H4 (cell line): ENCODE measurements around the gene MAP3K12. TPM values are rescaled to one million over a fixed set of nuclear protein-coding genes. Genes with fewer than 3 reads are reported as not detected.
"Not testable (repeated sequence)": the region's sequence is repeated elsewhere in the genome, so short reads cannot be mapped to it uniquely, and the experiment has no call there.

ENCODE experiments used
- DNase-seq: peaks from one replicate; pipeline ENCODE4 v3.0.0-alpha.2; 2015; ENCODE audit warnings: low spot score
- total RNA-seq: library from RNA; depleted of rRNA; stranded (reverse); fragments of >200 nt; shearing (Covaris generic); gene quantifications from 2 replicates; pipeline ENCODE4 v1.2.3, GENCODE V29; 2014; rRNA removed

Gene MAP3K12, protein sequence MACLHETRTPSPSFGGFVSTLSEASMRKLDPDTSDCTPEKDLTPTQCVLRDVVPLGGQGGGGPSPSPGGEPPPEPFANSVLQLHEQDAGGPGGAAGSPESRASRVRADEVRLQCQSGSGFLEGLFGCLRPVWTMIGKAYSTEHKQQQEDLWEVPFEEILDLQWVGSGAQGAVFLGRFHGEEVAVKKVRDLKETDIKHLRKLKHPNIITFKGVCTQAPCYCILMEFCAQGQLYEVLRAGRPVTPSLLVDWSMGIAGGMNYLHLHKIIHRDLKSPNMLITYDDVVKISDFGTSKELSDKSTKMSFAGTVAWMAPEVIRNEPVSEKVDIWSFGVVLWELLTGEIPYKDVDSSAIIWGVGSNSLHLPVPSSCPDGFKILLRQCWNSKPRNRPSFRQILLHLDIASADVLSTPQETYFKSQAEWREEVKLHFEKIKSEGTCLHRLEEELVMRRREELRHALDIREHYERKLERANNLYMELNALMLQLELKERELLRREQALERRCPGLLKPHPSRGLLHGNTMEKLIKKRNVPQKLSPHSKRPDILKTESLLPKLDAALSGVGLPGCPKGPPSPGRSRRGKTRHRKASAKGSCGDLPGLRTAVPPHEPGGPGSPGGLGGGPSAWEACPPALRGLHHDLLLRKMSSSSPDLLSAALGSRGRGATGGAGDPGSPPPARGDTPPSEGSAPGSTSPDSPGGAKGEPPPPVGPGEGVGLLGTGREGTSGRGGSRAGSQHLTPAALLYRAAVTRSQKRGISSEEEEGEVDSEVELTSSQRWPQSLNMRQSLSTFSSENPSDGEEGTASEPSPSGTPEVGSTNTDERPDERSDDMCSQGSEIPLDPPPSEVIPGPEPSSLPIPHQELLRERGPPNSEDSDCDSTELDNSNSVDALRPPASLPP
- total RNA-seq: 9.1 and 14.3 TPM in 2 replicates

DNA sequence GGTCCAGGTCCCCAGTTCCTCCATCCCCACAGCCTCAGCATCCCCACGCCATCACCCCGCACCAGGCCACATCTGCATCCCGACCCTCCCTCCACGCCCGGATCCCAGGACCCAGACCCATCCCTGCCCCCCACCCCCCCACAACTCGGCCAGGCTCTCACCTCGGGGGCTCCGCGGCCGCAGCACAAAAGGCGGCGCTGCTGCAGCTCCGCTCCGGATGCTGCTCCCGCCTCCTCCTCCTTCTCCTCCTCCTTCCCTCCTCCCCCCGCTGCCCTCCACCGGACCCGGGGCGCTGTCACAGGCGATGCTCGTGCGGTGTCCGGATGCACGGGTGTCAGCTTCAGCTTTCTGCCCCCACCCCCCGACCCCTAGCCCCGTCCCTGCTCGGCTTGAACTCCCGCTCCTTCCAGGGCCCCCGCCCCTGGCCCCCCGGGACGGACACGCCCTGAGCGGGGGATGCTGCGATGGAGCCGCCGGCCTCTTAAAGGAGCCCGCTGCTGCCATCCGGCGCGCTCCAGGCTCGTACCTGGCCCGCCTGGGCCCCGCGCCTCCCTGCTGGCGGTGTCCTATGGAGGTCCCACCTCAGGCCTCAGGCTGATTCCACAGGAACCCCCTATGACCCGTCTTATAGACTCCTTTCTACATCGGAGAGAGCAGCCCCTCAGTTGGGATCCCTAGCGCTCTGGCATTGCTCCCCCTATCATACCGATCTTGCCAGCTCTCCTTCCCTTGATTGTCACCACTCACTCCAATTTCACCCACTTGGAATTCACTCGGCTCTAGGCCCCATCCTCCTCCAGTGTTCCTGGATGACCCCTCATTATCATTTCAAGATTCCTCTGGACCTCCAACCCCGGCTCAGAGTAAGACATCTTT, at the start of gene MAP3K12:
Gene MAP3K12, minus strand, starts transcription at position 193 of the 876 bp plus-strand sequence. CDS start 12,067 bp downstream, outside the sequence.
- peak; percentile 68 for DNase-seq

DNA sequence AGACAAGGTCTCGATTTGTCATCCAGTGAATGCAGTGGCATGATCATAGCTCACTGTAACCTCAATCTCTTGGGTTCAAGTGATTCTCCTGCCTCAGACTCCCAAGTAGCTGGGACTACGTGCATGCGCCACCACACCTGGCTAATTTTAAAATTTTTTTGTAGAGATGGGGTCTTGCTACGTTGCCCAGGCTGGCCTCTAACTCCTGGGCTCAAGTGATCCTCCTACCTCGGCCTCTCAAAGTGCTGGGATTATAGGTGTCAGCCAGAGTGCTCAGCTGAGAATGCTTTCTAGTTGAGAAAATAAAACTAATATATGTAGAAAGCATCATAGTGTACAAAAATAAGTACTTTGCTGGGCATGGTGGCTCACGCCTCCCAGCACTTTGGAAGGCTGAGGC, 49.1 kb upstream of the MAP3K12 start:
- not testable (repeated sequence) for DNase-seq

DNA sequence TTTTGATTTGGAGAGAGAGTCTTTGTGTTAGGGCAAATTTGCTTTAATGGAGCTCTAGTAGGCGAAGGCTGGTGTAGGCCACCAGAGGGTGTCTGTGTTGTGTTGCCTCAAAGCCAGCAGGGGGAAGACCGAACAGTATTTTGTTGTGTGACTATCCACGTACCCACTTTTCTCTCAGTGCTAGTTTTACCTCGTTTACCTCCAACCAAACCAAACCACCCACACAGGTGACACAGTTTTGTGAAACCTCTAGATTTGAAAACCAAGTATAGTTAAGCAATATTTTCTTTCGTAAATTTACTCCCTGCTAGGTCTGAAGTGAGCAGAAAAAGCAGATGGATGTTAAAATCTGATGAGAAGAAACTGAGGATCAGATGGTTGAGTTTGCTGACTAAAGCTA, 44.3 kb upstream of the MAP3K12 start:
- DNase-seq: peak; percentile 54

DNA sequence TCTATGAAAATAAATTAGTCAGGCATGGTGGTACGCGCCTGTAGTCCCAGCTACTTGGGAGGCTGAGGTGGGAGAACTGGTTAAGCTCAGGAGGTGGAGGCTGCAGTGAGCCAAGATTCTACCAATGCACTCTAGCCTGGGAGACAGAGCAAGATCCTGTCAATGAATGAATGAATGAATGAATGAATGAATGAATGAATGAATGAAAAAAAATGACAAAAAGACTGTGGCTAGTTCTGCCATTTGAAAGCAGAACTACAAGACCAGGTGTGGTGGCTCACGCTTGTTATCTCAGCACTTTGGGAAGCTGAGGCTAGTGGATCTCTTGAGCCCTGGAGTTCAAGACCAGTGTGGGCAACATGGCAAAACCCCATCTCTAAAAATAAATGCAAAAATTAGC, 40.3 kb upstream of the MAP3K12 start:
- no peak for DNase-seq

DNA sequence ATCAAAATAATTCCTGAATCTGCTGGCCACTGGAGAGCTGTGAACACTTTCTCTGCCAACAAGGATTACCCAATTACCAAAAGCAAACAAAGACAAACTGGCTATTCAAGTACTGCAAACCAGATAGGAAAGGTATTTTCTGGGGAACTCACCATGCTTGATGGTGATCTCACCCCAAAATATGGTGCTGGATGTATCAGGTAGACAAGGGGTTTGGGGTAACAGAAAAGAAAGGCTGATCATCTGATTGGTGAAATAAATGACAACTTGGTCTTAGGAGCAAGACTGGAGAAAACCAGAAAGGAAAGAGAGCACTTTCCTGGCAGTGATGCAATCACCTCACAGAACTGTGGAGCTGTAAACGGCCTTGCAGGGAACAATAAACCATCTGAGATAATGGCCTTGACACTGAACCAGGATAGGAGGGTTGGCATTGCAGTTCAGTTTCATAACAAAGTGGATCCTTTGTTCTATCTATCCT, 39.0 kb upstream of the MAP3K12 start:
- DNase-seq: peak; percentile 53

DNA sequence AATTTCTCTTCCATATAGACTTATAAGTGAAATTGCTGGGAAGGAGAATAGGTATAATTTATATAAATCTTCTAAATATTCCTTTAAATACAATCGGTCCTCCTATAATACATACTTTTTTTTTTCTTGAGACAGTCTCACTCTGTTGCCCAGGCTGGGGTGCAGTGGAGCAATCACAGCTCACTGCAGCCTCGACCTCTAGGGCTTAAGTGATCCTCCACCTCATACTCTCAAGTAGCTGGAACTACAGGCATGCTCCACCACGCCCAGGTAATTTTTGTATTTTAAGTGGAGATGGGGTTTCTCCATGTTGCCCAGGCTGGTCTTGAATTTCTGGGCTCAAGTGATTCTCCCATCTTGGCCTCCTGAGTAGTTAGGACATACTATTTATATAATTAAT, 37.7 kb upstream of the MAP3K12 start:
- DNase-seq: no peak

DNA sequence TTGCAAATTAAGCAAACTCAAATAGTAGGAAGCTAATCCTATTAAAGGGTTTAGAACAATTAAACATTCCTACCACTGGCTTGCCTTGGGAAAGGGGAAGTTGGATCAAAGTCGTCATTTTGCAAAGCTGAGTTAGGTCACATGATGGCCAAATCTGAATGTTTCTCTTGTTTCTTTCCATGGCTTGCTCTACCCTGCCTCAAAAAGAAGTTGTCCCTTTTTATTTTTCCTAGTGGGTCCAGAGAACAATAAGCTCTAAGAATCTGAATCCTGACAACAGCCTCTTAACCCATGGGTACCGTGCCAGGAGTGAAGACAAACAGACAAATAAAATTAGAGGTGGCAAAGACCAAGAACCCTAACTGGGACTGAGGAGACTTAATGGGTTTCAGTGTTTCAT, 34.2 kb upstream of the MAP3K12 start:
- no peak for DNase-seq

DNA sequence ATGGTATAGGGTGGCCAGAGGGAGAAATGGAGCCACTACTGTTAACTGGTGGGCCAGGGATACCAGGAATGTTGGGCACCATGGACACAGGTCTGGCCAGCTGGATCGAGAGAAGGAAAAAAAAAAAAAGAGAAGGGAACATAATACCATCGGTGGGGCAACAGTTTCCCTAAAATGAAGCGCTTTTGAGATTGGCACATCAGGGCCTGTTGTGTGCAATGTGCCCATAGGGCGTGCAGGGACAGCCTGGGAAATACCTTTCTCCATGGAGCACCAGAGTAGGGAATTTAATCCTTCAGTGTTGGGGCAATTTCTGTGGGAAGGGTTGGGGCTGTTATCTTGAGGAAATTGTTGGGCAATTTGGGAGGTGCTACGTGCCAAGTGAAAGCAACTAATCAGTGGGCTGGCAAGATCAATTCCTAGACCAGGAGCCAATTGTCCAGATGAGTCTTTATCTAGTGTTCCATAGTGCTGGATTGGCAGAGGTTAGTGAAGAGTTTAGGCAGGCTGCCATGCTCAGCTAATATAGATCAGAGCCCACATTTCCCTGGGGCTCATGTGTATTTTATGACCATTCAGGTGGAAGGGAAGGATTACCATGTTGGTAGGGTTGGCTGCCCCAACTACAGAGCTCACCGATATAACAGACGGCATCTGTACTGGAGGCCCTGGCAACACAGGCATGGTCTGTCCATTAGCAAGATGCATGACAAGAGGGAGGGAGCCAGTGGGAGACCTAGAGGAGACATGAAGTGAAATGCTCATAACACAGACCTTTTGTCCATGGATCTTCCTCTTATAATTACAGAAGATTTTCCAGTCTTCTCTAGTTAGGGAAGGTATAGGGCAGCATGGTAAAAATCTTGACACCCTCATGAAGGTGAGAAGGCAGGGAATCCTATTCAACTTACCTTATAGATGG, 33.5 kb upstream of the MAP3K12 start:
- no peak for DNase-seq

DNA sequence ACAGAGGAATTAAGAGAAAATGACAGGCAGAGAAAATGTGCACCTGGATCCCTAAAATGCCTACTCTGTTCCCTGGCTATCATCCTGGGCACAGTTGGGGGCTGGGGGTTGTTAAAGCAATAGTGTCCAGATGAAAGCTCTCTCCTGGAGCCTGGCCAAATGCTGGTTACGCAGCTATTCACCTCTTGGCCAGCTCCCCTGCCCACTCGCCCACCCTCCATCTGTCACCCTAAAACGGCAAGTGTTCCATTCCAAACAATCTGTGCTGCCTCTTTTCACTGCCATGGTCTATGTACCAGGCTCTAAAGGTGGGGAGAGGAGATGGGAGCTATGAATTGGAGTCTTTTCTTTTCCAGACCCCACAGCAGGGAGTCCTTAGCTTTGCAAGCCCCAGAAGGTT, 32.8 kb upstream of the MAP3K12 start:
- no peak for DNase-seq

DNA sequence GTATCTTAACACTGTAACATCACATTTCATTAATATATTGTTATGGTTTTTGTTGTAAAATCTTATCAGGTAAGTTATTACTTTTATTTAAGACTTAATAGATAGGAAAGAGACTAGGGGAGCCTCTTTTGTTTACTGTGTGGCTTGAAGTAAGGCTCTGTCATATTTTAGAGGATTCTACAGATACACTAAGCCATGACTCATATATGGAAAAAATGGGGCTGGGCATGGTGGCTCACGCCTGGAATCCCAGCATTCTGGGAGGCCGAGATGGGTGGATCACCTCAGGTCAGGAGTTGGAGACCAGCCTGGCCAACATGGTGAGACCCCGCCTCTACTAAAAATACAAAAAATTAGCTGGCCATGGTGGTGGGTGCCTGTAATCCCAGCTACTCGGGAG, 31.7 kb upstream of the MAP3K12 start:
- no peak for DNase-seq

DNA sequence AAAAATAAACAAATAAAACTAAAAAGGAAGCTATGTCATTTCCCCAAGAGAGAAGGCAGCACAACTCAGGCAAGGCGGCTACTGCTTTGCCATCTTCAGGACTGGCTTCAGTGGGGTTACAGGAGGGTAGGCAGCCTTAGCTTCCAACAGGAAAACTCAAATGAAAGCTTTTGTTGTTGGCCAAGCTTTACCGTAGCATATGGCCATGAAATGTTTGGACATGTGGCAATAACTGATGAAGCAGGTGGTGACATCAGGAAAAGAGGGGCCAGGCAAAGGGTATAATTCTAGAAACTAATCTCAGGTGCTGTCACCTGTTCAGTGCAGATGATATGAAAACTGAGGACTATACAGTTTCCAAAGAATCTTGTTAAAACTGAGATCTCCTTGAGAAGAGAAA, 30.8 kb upstream of the MAP3K12 start:
- no peak for DNase-seq

DNA sequence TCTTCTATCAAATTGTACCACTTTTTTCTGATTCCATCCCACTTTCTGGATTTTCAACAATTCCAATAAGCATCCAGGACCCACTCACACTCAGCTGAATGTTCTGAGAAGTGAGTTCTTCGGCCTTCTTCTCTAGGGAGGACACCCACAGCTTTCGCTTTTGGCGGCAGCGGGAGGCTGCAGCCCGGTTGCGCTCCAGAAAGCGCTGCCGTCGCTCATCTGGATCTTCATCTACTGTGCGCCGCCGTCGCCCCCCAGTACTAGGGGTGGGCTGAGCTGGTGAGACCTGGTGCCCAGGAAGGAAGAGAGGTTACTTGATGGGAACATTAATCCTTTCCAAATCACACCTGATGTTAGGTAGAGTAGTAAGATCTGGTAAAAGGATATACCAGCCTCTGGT, 25.2 kb upstream of the MAP3K12 start:
- no peak for DNase-seq

DNA sequence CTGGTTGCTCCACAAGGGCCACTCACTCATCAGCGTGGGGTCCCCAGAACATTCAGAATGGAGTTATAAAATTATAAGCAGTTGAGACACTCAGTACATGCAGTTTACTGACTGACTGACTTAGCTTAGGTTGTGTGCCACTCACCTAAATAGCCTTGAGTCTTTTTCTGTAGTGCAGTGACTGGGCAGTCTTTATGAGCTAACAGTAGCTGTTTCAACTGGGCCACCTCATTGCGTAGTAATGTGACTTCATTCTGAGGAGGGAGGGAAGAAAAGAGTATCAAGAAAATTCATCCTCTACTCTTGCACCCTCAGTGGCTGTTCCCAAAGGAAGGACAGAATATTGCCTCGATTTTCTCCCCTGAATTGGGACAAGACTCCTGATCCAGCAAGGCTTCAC, 23.9 kb upstream of the MAP3K12 start:
- no peak for DNase-seq

DNA sequence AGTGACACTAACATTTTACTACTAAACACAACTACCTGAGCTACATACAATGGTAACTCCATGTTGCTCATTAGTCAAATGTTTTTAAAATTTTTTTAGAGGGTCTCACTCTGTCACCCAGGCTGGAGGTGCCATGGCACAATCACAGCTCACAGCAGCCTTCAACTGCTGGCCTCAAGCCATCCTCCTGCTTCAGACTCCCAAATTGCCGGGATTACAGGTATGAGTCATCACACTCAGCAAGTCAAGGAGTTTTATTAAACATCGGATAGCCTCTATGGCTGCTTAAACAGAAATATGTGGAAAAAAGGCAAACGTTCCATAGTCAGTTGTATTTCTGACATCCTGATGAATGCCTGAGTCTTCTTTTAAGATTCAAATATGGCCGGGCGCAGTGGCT, 19.1 kb upstream of the MAP3K12 start:
- DNase-seq: no peak

DNA sequence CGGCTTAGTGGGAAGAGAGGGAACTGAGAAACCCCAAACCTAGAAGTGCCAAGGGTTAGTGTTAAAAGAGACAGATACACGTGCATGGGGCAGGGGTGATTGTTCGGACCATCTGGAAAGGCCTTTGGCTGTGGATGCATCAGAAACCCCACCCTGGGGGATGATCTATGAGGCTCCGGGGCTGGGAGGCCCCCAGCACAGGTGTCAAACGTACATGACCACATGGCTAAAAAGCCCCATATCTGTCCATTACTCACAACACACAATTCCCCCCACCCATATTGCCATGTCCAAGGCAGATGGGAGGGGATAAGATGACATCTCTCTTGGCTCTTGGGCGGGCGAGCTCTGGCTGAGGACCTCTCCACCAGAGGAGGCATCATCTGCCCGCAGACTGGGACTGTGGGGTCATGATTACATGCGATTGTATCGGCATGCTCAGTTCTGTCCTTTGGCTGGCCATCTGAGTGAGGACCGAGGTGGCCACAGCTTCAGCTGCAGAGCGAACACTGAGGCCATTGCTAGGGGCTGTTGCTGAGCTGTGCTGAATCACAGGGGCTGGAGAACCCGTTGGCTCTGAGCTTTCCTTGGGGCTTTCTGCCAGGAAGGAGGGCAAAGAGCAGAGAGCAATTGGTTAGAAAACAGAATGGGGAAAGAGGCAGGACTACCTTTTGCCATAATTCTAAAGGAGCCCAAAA, 17.6 kb upstream of the MAP3K12 start:
- no peak for DNase-seq

DNA sequence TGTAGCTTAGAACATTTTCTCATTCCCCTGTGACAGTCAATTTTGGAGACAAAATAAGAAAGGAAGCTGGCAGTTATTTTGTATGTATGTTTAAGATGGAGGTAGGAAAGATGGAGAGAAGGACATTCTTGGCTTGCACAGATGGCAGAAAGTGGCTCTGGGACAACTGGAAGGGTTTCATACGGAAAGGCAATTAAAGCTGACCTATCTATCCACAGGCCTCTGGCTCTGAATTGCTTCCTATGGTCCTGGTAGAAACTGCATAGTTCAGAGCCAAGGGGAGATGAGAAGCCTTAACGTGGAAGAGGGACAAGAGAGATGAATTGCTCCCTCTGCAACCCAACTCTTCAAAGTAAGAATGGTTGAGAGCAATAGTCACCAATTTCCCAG, 16.0 kb upstream of the MAP3K12 start:
- no peak for DNase-seq

DNA sequence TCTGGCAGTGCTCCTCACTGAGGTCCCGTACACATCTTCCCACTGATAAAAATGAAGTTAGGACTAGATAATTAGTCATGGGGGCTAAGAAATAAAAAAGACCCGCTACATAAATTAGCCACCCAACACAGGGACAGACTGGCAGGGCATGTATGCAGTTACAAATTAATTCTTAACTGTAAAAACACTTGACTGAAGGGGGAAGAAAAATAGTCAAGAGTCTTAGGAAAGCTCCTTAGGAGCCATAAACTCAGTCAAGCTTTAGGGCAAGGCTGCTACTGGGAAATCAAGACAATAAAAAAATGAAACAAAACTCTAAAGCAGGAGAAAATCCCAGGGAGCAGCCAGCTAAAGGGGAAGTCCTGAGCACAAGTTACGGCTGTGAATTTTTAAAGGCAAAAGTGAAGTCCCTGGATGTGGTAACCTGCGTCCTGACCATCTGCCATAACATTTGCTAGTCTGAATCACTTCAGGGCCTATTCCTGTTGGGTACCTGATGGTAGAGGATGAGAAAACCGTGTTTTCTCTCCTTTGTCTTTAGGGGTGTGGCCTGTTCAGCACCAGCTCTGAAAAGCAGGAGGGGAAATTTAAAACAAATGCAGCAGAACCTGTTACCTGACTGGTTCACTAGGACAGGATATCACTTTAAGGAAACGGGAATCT, 15.5 kb upstream of the MAP3K12 start:
- no peak for DNase-seq

DNA sequence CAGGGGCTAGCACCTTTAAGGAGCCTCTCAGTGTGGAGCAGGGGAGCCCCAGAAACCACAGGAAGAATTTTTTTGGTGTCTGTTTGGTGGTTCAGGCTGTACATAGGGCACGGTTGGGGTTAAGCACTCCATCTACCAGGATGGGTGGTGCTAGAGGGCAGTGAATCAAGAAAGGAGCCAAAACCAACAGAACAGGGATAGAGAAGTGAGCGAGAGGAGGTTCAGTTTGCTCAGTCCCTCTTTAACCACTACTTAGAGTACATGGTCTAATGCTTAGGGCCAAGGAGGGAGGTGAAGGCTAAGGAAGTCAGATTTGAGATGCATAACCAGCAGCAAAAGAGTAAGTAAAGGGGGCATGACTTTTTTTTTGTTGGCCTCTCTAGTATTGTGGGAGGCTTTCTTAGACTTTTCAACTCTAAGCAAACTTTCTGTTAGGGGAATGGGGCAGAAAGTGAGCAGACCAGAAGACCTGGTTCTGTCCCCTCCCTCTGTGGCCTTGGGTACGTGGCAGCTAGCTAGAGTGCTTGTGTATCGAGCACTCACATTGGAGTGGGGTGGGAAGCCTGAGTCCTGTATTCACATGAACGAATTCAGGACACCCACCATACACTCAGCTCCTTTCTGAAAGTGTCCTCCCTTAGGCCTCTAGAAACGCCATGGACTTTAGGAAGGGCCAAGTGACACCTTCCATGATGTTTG, 14.6 kb upstream of the MAP3K12 start:
- DNase-seq: no peak
